Spleen (tissue), 11 donors: Measurements from ENCODE around the gene PPP1R3C. TPM values are rescaled to one million over a fixed set of nuclear protein-coding genes. Genes with fewer than 3 reads are reported as not detected.

ENCODE experiments used
- DNase-seq: peaks from one replicate; pipeline ENCODE4 v3.0.0-alpha.2; 2020
- H3K27ac ChIP-seq, 8 donors: fragments of 200-600 bp; sonication (generic) in 7 of 8; 1 replicate in 4 of 8; 2 replicates in 4 of 8; pipeline versions ENCODE4 v1.5.0 to v1.8.0; 2016 to 2021; ENCODE audit warnings: inconsistent platforms in 4 of 8, mild to moderate bottlenecking in 4 of 8, moderate library complexity in 1 of 8
- H3K27me3 ChIP-seq, 7 donors: fragments of 200-600 bp; sonication (generic) in 6 of 7; replicated peaks in 1 of 7; 1 replicate in 4 of 7; 2 replicates in 3 of 7; pipeline versions ENCODE4 v1.5.0 to v1.8.0; 2016 to 2021; ENCODE audit warnings: inconsistent platforms in 3 of 7, mild to moderate bottlenecking in 1 of 7
- H3K36me3 ChIP-seq, 6 donors: fragments of 200-600 bp; sonication (generic) in 5 of 6; 1 replicate in 4 of 6; 2 replicates in 2 of 6; pipeline versions ENCODE4 v1.5.0 to v1.8.0; 2016 to 2021; ENCODE audit warnings: inconsistent platforms in 2 of 6
- H3K4me1 ChIP-seq, 6 donors: fragments of 200-600 bp; sonication (generic) in 5 of 6; 1 replicate in 3 of 6; 2 replicates in 3 of 6; pipeline versions ENCODE4 v1.5.0 to v1.8.0; 2016 to 2021; ENCODE audit warnings: inconsistent platforms in 3 of 6
- H3K4me3 ChIP-seq, 8 donors: fragments of 200-600 bp; sonication (generic) in 7 of 8; 1 replicate in 4 of 8; 2 replicates in 4 of 8; pipeline versions ENCODE4 v1.5.0 to v1.8.0; 2016 to 2021; ENCODE audit warnings: inconsistent platforms in 4 of 8, mild to moderate bottlenecking in 4 of 8, moderate library complexity in 2 of 8
- H3K9me3 ChIP-seq, 8 donors: fragments of 200-600 bp; sonication (generic) in 7 of 8; 1 replicate in 4 of 8; 2 replicates in 4 of 8; pipeline versions ENCODE4 v1.5.0 to v1.8.0; 2016 to 2021; ENCODE audit warnings: inconsistent platforms in 4 of 8
- CTCF ChIP-seq, 11 experiments: fragments of 200-600 bp in 7 of 11; fragments of 450-650 bp in 4 of 11; sonication (generic) in 4 of 11; IDR thresholded peaks in 8 of 11; conservative IDR thresholded peaks in 3 of 11; 1 replicate in 7 of 11; 2 replicates in 4 of 11; pipeline versions ENCODE4 v1.4.0 to v1.8.0; 2016 to 2021; ENCODE audit warnings: antibody characterized with exemption in 11 of 11, inconsistent platforms in 4 of 11, mild to moderate bottlenecking in 1 of 11
- POLR2A ChIP-seq, 3 donors: fragments of 450-650 bp; IDR thresholded peaks; one replicate each; pipeline ENCODE4 v1.5.1; 2017; ENCODE audit warnings: antibody characterized with exemption in 3 of 3, mild to moderate bottlenecking in 1 of 3
- POLR2AphosphoS5 ChIP-seq, 3 donors: sonication (generic); formaldehyde crosslinking; IDR thresholded peaks; one replicate each; pipeline ENCODE4 v1.5.1; 2017; ENCODE audit warnings: antibody characterized with exemption in 3 of 3
- WGBS, 5 donors: extraction: QIAGEN DNeasy Blood & Tissue Kit in 3 of 5; methylation state at CpG; one replicate each; pipeline versions ENCODE4 v1.1.5 to v1.1.7; 2013 to 2018; 5-methylcytosine and 5-hydroxymethylcytosine counted together
- intact Hi-C: fragments of 100-400 bp; cut with DNase I; formaldehyde crosslinking; loops from one replicate; pipeline ENCODE4 v1.15.0; 2023; ENCODE audit warnings: low total_unique reads
- polyA plus RNA-seq, 3 donors: library from polyadenylated mRNA; stranded (reverse); fragments of 200-250 nt; gene quantifications; one replicate each; pipeline ENCODE4 v1.2.1, GENCODE V29; 2013
- total RNA-seq, 7 donors: library from RNA; depleted of rRNA in 3 of 7; stranded (reverse); fragments of >200 nt in 3 of 7; fragmentation: NEBNext Ultra II Directional in 4 of 7; extraction: Animal tissue kit (Norgen Biotek cat#: 25700) in 4 of 7; gene quantifications; one replicate each; pipeline versions ENCODE4 v1.1.0 to v1.2.1, GENCODE V29; 2016 to 2021
- donor health status: healthy with polysubstance abuse.
- donor health status: DM: no; HTN: no; CAD: no; lungs with moderate emphysema.
- donor health status: DM: no; HTN: no; CAD: no.
- donor health status: Bipolar disorder and iron deficiency.
- donor health status: healthy.
- donor health status: DM: no; HTN: no; CAD: no.
- donor health status: DM: yes; HTN: yes; CAD: no.

Gene PPP1R3C
- total and polyA plus RNA-seq, 10 donors = 0.99 to 8.8 (median 4.2) TPM

DNA sequence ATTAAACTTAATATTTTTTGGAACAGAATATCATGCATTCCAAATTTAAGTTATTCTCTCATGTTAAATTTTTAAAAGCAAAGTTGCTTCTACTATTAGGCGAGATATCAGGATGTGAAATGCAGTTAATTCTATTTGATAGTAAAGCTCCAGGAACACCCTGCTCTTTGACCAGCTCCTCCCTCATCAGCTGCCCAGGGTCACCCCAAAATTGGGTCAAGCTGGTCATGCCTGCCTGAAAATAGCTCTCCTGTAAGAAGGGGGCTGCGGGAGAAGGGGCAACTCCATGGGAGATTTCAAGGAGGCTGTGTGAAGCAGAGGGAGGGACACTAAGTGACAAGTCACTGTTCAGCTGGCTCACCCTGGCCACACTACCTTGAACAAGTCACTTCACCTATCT lies 5.9 kb downstream of the PPP1R3C start:
- TF ChIP-seq POLR2A (IDR thresholded peaks at IDR 0.05) (no peak), CTCF (IDR thresholded peaks at IDR 0.05 in 8 of 11, conservative IDR thresholded peaks at IDR 0.05 in 3 of 11) (no peak), POLR2AphosphoS5 (IDR thresholded peaks at IDR 0.05) (no peak)
- Histone ChIP-seq H3K9me3 (peaks cover 0 to 11% (median 1%) of the 10 kb centered on the region in 8 donors), H3K36me3 (no peaks in the 10 kb centered on the region), H3K4me1 (peaks cover 0 to under 1% (median 0%) of the 10 kb centered on the region in 6 donors), H3K4me3 (no peak overlapping the region), H3K27me3 (peaks cover 0 to 17% (median 0%) of the 10 kb centered on the region in 7 donors), H3K27ac (no peak overlapping the region)
- WGBS, 5 donors = 84 to 90% (median 88%) methylated on average over 2 of the region's 2 CpGs
- intact Hi-C loops = no loop called here
- DNase-seq = no peak

- intact Hi-C loops = no loop called here
- no peaks in the 10 kb centered on the region for H3K36me3 ChIP-seq
- H3K9me3 ChIP-seq = peaks cover 0 to 12% (median 3%) of the 10 kb centered on the region in 8 donors
These were observed 8.2 kb downstream of the PPP1R3C start for GRCh38 chr10:91624633-91625032.

GRCh38 chr10:91622601-91623000 lies 10.3 kb downstream of the PPP1R3C start:
- Histone ChIP-seq H3K4me3 (no peak overlapping the region), H3K4me1 (no peaks in the 10 kb centered on the region), H3K9me3 (peaks cover 0 to 12% (median 3%) of the 10 kb centered on the region in 8 donors), H3K27me3 (no peaks in the 10 kb centered on the region), H3K27ac (no peak overlapping the region), H3K36me3 (no peaks in the 10 kb centered on the region)
- no peak for TF ChIP-seq POLR2AphosphoS5 (IDR thresholded peaks at IDR 0.05)
- TF ChIP-seq POLR2A (IDR thresholded peaks at IDR 0.05) = no peak
- TF ChIP-seq CTCF (IDR thresholded peaks at IDR 0.05 in 8 of 11, conservative IDR thresholded peaks at IDR 0.05 in 3 of 11) = no peak
- no peak for DNase-seq
- 80 to 100% (median 95%) methylated on average over 1 of the region's 1 CpG for WGBS, 5 donors
- intact Hi-C loops = no loop called here

More at GRCh38 chr10:91624633-91625032, 8.2 kb downstream of the PPP1R3C start:
- TF ChIP-seq POLR2A (IDR thresholded peaks at IDR 0.05) = no peak
- TF ChIP-seq POLR2AphosphoS5 (IDR thresholded peaks at IDR 0.05) = no peak
- no peak for TF ChIP-seq CTCF (IDR thresholded peaks at IDR 0.05 in 8 of 11, conservative IDR thresholded peaks at IDR 0.05 in 3 of 11)
- no peak for DNase-seq
- H3K27ac ChIP-seq = no peak overlapping the region
- no peaks in the 10 kb centered on the region for H3K27me3 ChIP-seq
- H3K4me3 ChIP-seq = no peak overlapping the region
- no peaks in the 10 kb centered on the region for H3K4me1 ChIP-seq

DNA sequence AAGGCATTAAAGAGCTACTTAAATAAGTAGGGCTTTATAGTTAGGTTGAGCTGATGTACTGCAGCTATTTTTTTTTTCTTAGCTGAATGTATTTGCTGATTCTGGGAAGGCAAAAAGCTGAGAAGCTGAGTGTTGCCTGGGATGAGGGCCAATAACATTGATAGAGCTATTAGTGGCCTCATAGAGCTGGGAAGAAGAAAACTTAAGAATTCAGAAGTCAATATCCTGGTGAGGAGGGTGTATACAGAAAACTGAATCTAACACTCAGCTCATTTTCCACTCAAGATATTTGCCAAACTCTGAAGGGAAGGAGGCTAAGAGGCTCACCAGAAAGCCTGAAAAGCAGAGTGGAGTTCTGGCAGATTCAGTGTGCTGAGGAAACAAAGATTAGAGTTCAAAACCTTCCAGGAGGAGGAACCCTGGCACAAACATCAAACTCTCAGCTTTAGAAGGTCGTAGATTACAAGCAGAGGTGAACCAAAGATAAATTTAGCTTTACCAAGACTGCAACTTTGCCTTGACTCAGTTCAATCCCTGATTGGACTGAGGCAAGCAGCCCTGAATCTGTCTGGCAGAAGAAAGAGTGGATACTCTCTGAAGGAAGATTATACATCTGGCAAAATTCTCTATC lies 11.3 kb downstream of the PPP1R3C start:
- Histone ChIP-seq H3K9me3 (peaks cover 0 to 12% (median 3%) of the 10 kb centered on the region in 8 donors), H3K36me3 (no peaks in the 10 kb centered on the region), H3K27me3 (no peaks in the 10 kb centered on the region), H3K4me1 (no peaks in the 10 kb centered on the region), H3K27ac (no peak overlapping the region), H3K4me3 (no peak overlapping the region)
- no peak for DNase-seq
- TF ChIP-seq CTCF (IDR thresholded peaks at IDR 0.05 in 8 of 11, conservative IDR thresholded peaks at IDR 0.05 in 3 of 11) = no peak
- TF ChIP-seq POLR2A (IDR thresholded peaks at IDR 0.05) = no peak
- no peak for TF ChIP-seq POLR2AphosphoS5 (IDR thresholded peaks at IDR 0.05)
- intact Hi-C loops = no loop called here
- 31 to 75% (median 55%) methylated on average over 1 of the region's 1 CpG for WGBS, 5 donors
